ENCODE data around the gene AIF1L.
"Not testable (repeated sequence)": the region's sequence is repeated elsewhere in the genome, so short reads cannot be mapped to it uniquely, and the experiment has no call there.

Gene AIF1L

GRCh38 chr9:131099845-131100244 is 3.5 kb downstream of the AIF1L start:
- DNase-seq: not testable (repeated sequence)

GRCh38 chr9:131100445-131100844 is 4.1 kb downstream of the AIF1L start:
- DNase-seq: no peak

GRCh38 chr9:131101207-131101964 is 5.1 kb downstream of the AIF1L start:
- DNase-seq: no peak

GRCh38 chr9:131103024-131103423 is 6.7 kb downstream of the AIF1L start:
- DNase-seq: no peak

GRCh38 chr9:131103535-131103934 is 7.2 kb downstream of the AIF1L start:
- no peak for DNase-seq

- no peak for DNase-seq
These were observed 7.8 kb downstream of the AIF1L start for GRCh38 chr9:131104016-131104740.

GRCh38 chr9:131105952-131106351 is 9.6 kb downstream of the AIF1L start:
- DNase-seq: no peak

GRCh38 chr9:131107760-131108159 is 11.4 kb downstream of the AIF1L start:
- DNase-seq: no peak

GRCh38 chr9:131111186-131111853 is 15.0 kb downstream of the AIF1L start:
- no peak for DNase-seq

- DNase-seq: no peak
These were observed 15.6 kb downstream of the AIF1L start for GRCh38 chr9:131111854-131112311.

GRCh38 chr9:131112374-131113154 is 16.2 kb downstream of the AIF1L start:
- DNase-seq: no peak

GRCh38 chr9:131113655-131114054 is 17.3 kb downstream of the AIF1L start:
- DNase-seq: no peak

- DNase-seq: no peak
These were observed 17.8 kb downstream of the AIF1L start for GRCh38 chr9:131114084-131114535.

GRCh38 chr9:131115360-131115742 is 19.0 kb downstream of the AIF1L start:
- DNase-seq: not testable (repeated sequence)

- DNase-seq: no peak
These were observed 20.2 kb downstream of the AIF1L start for GRCh38 chr9:131116281-131117120.

GRCh38 chr9:131117121-131117761 is 20.9 kb downstream of the AIF1L start:
- no peak for DNase-seq

GRCh38 chr9:131117762-131118145 is 21.4 kb downstream of the AIF1L start:
- no peak for DNase-seq

- DNase-seq: no peak
These were observed 23.3 kb downstream of the AIF1L start for GRCh38 chr9:131119600-131119999.

GRCh38 chr9:131120620-131121228 is 24.4 kb downstream of the AIF1L start:
- no peak for DNase-seq

GRCh38 chr9:131121346-131121745 is 25.0 kb downstream of the AIF1L start:
- no peak for DNase-seq

GRCh38 chr9:131122158-131122557 is 25.8 kb downstream of the AIF1L start:
- no peak for DNase-seq
